OCI-M2 (cell line): Measurements from ENCODE around the gene SLC22A23.
A peak's percentile ranks its signal among the peaks of the same experiment; 100 is the strongest.

Source experiments
- DNase-seq: peaks from one replicate; lab custom pipeline; 2025; ENCODE audit not compliant: unreplicated experiment; lab: John Stamatoyannopoulos, UW

SLC22A23 gene

DNA sequence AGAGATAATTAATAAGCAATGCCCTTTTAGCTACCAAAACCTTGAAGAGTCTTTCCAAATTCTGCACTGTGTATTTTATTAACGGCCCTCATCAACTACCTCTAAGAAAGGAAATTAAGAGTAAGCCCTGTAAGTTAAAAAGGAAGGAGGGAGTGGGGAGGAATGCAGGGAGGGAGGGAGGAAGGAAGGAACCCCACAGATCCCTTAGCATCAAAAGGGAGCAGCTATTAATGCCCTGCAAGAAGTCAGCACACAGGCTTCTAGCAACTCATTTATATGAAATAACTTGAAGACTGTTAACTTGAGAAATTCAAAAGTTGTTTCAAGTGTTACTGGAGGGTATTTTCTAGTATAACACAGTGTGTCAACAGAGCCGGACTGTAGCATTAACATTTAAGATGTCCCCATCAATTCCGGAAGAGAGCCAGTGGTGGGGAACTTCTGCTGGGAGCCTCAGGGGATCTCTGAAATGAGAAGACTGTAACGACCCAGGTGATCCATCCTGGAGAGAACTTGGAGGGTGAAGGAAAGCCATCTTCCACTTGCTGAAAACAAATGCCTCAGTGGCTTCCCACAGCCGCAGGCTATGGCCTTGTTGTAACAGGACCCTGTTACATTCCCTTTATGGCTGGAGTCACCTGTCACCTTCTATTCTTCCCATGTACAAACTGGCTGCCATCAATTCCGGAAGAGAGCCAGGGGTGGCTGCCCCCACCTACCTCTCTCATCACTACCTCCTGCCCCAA is 33.2 kb downstream of the SLC22A23 start:
- DNase-seq, result no peak

DNA sequence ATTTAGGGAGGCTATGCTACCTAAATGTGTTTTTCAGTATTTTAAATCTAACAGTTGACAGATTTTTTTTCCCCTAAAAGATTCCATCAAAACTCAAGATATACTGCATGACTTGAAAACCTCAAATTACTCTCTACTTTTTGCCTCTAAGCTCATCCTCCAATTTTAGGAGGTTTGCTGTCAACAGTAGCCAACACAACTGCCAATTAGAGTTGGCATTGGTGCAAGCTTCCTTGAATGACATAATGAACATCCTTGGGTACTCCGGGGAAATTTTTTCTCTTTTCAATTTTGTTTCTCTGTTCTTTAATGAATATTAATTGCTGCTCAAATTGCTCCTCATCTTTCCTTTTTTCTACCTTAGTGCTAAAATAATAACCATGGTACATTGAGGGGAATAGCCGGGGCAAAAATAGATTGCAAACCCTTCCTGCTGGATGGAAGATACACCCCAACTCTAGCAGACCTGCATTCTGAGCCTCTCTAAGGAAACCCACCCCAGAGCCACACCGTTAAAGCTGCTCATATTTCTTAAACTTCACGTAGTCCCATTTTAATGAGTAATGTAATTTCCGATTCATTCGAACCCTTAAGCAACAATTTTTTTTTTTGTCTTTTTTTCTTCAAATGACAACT is 34.3 kb downstream of the SLC22A23 start:
- DNase-seq, result no peak

DNA sequence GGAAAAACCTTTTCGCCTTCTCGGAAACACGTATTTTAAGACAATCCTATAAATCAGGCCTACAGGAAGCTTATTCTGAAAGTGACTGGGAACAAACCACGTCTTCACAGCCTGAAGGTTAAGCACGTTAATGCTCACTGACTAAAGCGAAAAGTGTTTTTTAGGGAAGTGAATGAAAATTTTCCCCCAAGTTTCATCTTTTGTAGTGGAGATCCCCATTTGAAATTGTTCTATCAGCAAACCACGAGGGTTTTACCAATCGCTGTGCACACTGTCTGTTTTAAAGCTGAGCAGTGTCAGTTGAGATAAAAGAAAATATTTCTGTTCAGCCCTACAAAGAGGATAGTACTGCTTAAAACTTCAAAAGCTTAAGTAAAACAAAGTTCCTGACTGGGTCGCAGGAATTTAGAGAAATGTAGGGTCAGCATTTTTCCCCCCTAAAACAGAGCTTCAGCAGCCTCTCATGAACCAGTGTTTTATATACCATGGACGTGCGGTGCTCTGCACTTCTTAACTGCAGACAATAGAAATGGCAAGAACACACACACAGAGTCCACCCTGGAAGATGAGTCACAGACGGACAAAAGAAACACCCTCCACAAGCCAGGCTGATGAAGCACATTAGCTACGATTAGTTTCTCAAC is 34.9 kb downstream of the SLC22A23 start:
- peak; percentile 21 for DNase-seq

DNA sequence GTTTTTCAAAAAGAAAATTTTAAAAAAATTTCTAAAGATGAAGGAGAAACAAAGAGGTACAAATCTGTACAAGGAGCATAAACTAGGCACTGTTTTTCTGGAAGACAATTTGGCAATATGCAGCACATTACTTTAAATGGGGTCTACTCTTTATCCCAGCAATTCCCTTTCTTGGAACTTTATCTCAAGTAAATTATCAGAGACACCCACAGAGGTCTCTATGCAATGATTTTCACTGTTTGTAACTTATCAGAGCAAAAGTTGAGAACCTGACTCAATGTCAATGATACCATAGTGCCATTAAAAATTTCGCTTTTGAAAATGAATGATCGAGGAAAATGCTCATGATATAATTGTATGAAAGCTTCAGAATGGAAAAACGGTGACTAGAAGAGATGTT is 35.7 kb downstream of the SLC22A23 start:
- DNase-seq, result no peak

DNA sequence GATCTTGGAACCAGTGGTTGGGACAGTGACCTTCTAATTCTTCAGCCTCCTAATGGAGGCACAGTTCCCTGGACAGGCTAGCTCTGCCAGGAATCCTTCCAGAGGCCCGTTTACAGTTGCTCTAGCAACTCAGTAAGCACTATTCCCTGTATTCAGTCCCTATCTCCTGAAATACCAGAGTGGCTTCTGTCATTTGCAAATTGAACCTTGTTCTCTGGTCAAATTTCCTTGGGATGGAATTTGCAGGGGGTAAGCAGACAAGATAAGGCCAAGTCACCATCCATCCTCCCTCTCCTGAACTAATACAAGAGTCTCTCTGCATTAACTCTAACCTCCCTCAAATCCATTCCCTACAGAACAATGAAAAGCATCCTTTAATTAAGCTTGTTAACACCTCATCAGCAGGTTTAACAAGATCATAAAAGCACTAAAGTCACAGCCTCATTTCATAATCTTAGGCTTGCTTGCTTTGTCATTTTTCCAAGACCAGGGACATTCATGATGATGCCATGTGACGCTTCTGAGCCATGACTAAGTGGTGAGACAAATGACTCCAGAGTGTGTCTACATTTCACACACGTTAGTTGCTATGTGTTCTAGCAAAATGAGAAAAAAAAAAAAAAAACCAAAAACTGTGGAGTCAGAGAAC is 37.1 kb downstream of the SLC22A23 start:
- DNase-seq, result no peak

DNA sequence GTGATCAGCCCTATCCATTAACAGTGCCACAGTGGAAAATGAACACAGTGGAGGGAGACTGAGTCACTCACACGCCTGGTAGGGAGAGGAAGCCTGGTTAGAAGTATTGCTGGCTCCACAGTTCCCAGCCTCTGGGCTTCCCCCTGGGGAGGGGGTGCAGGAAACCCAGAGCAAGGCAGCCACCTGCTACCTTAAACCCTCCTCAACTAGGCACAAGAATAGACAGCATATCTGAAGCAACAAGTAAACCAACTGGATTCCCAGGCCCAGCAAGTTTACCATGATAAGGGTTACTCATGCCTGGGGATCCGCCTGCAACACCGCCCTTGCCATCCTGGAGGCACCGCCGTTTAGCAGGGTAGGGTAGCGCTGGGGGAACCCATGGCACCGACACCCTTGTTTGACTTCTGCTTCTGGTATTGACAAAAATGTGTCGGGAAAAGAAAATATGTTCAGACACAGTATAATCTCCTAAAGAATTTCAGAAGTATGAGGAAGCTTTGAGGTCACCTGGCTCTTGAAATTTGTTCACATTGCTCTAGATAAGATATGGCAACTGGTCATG is 38.3 kb downstream of the SLC22A23 start:
- DNase-seq, result no peak

DNA sequence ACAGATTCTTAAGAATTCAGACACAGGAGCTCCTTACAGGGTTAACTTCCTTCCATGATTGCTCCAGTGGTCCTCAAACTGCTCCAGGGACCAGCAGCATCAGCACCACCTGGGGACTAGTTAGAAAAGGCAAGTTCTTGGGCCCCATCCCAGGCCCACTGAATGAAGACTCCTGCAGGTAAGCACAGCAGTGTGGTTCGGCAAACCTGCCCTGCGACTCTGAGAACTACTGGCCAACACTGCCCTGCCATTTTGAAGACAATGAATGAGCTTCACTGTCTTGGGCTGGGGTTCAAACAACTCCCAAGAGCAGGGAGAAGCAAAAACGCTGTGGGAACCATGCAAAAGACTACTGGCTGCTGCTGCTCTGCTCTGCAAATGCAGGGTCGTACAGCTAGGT is 39.4 kb downstream of the SLC22A23 start:
- no peak for DNase-seq

DNA sequence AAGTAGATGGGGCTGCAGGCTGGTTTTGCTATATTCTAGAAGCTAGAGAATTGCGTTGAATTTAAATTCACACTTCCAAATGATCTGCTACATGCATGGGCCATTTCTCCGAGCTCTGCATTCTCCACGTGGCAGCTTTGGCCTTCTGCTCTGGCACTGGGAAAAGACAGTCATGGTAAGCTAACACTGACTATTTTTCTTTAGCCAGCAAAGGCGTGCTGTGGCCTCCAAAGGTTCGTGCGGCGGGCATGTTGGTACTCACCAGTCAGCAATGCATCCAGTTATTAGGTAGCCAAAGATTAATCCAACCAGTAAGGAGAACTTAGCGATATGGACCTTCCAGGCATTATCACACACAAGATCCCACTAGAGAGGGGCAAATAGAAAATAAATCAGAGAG is 41.4 kb downstream of the SLC22A23 start:
- no peak for DNase-seq

DNA sequence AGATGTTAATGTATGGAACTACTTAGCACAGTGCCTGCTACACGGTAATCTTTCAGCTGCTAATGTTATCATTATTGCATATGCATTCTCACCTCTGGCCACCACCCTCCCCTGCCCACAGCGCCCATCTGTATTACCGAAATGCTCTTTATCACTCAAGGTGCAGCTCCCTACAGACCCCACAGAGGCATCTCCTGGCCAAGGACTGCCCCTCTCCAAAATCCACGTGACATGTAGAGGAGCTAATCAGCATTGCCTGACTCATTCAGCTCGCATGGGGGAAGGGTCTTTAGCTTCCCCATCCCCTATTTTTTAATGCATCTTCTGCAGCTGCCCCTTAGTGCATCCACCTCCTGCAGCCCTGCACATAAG is 41.8 kb downstream of the SLC22A23 start:
- DNase-seq, result no peak

DNA sequence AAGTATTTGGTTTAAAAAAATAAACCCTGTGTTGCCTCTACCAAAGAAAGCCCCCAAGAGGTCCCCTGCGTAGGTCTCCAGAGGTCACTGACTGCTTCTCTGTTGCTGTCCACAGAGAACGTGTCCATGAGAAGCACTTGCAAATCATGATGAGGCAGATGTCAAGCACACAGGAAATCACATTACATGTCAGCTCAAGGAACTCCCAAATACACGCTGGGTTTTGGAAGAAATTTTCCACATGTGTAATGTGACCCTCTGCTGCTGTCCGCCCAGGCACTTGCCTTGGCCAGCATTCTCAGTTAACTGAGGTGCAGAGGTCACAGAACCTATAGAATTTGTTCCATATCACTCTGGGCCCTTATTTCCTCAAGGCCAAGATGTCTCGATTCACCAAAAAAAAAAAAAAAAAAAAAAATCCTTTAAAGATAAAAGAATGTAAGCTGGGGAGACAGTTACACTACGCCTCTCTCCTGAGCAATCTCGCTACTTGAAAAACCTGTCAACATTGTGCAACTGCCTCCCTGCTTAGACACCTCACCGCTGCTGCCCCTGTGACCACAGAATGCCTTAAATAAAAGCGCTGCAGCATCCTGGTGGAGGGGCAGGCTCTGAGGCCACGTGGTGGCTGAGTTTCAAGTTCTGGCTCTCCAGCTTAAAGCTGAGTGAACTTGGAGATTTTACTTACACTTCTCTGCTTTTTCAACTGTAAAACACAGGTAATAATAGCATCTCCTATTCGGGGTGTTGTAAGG is 42.3 kb downstream of the SLC22A23 start:
- no peak for DNase-seq

DNA sequence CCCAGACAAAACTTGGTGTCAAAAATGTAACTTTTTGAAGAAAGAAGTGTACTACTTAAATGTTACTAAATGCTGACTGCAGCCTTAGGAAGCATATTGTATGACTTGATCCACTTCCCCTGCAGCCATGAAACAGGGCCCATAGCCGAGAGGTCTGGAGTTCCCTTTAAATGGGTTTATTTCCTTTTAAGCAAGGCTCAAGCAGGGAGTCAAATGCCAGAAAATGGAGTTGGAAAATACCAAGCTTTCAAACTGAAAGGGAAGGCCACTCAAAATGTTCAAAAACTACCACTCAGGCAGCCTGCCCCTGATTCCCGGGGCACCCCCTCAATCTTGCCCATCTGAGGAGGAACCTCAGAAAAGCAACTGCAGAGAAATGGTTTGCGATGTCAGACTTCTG is 43.3 kb downstream of the SLC22A23 start:
- DNase-seq, result no peak

DNA sequence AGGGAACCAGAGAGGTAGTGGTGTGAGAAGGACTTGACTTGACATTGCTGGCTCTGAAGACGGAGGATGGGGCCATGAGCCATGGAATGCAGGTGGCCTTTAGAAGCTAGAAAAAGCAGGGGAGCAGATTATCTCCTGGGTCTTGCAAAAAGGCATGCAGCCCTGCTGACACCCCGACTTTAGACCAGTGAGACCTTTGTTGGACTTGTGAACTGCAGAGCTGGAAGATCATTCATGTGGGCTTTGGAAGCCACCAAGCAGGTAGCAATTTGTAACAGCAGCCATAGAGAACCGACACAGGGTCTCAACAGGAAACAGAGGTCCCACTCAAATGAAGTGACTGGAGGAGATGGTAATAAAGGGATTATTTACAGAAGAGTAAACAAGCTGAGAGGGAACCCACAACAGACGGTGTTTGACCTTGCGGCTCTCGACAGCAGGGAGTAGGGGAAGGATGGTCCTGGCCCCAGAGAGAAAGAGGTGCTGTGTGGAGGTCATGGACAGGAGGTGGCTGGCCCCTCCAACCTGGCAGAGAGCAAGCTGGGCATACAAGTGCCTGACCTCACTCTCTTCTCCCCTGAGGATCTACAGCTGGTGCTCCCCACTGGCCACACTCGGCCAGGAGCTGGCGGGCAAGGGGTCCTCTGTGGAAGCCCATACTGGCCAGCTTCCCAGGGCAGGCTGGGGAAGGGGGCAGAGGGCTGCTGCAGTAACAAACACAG is 43.9 kb downstream of the SLC22A23 start:
- no peak for DNase-seq

DNA sequence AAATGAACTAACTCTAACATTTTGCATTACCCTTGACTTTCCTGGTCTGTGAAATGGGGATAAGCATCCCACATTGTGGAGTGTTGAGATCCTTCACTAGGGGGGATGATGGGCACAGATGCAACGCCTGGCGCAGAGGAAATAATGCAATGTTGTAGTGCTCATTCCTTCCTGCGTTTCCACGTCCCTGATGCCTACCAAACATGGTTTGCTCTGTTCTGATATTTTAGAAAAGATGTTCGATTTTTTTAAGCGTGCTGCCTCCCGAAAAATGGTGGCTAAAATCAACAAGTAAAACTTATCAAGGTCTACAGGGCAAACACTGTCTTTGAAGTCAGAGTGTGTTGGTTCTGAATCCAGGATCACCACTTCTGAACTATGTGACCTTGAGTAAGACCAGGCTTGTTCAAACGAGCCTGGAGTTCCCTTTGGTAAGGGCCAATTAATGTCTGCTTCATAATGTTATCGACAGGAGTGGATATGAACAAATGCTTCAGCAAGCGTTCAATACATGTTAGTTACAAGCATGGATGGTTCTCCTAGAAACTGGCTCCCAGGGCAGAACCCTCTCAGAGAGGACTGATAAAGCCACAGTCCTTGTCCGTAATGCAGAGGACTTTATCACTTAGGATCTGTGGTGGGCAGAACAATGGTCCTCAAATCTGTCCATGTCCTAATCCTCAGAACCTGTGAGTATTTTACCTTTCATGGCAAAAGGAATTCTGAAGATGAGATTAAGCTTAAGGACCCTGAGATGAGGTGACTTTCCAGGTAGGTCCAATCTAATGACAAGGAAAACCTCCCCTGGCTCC is 44.7 kb downstream of the SLC22A23 start:
- DNase-seq, result no peak

DNA sequence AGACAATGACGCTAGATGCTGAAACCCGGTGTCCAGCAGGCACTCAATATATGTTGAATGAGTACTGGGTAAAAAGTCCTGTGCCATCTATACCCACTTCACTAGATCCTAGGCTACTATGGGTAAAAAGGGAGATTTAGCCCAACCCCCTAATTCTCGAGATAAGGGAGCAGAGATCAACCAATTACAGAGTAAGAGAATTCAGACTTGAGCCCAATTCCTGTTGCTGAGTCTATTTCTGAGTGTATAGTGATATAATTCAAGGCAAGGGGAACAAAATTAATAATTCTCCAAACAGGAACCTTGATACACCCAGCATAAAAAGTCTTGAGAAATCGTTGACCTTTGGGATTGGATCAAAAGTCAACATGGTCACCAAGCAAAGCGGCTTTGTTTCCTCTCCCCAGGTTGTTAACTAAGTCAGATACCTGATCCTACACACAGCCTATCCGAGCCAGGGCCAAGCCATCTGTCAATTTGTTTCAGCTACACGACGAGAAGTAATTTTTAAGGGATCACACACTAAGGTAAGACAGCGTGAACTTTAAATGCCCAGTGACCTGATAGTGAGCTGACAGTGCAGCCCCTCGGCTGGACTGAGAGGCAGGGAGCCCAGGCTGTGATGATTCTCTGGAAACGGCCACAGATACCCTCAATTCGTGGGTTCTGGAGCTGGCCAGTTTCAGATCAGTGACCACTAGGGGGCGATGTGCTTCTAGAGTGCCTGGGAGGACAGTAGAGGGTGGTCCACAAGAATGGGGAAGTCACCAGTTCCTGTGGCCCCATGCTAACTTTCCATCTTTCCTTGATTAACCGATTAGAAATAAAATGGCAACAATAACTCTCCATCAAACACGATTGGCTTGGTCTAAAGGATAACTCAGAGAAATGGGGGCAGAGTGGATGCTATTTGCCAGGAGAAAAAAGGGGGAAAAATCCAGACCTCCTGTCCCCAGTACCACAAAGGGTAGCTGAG is 46.2 kb downstream of the SLC22A23 start:
- no peak for DNase-seq

DNA sequence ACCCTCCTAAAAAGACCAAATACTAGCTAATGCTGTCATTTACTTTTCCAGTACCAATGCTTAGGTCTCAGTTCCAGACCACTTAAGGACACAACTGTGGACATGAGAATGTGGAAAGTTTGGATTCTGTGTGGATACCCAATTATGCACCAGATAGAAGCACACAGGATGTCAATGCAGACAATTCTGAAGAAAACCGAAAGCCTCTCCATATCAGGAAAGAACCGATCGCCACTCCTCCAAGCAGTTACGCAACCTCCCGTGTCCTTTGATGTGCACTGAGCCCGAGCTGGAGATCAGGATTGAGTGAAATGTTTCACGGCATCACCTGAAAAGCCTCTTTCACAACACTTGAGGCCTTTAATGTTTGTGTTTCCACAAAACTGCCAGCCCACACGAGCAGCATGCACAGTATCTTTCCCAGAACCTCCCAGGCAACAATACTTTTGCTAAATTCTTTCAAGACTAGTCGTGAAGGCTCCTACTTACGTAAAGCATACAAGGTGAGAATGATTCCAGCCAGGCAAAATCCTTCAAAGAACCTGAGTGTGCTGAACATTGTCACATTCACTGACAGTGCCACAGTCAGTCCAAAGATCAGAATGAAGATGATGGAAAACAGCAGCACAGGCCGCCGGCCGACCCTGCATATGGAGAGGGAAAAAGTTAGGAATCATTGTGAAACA is 47.0 kb downstream of the SLC22A23 start:
- DNase-seq, result no peak

DNA sequence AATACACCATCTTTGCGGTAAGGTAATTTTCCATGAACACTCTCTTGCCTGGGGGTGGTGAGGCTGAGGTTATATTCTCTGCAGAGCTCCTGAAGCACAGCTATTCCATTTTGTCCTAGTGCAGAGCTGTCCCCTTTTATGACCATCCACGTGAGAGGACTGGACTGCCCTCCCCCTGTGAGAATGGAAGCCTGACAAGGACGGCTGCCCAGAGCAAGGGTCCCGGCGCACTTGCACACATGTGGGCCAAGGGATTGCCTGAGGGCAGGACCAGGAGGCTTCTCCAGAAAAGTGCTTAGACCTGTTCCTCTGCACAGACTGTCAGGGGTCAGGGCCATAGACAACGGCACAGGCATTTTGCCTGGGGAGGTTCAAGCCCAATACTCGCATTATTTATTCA is 48.2 kb downstream of the SLC22A23 start:
- DNase-seq, result no peak

DNA sequence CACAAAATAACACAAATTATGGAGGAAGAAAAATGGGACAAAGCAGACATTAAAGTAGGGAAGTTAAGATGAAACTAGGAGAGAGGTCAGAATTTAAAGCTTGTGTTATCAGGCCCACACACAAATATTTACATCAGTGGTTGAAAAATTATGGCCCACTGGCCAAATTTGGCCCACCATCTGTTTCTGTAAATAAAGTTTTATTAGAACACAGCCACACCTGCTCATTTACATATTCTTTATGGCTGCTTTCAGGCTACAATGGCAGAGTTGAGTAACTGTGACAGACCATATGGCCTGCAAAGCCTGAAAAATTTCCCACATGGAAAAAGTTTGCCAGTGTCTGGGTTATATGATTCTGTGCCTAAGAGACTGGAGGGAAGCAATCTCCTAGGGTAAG is 49.0 kb downstream of the SLC22A23 start:
- no peak for DNase-seq
